Osteoblast (primary cell): ENCODE measurements around the gene ADCY1. TPM values are rescaled to one million over a fixed set of nuclear protein-coding genes. Genes with fewer than 3 reads are reported as not detected.

Experiments used
- DNase-seq: peaks from one replicate; pipeline ENCODE4 v3.0.0; 2011; ENCODE audit warnings: low spot score, mixed read lengths; ENCODE audit not compliant: insufficient read length; ENCODE audit errors: missing footprints
- H2AFZ ChIP-seq: 2 replicates; pipeline ENCODE4 v1.6.0; 2011; ENCODE audit warnings: mild to moderate bottlenecking, low read length
- H3K27ac ChIP-seq: 2 replicates; pipeline ENCODE4 v1.5.1; 2011; ENCODE audit warnings: mild to moderate bottlenecking, low read depth, low read length, moderate library complexity
- H3K27me3 ChIP-seq: 2 replicates; pipeline ENCODE4 v1.6.0; 2012; ENCODE audit warnings: mild to moderate bottlenecking, control low read depth, inconsistent platforms, low read length, moderate library complexity; ENCODE audit not compliant: insufficient read depth
- H3K36me3 ChIP-seq: 2 replicates; pipeline ENCODE4 v1.5.1; 2011; ENCODE audit warnings: mild to moderate bottlenecking, low read length, control low read depth, moderate library complexity; ENCODE audit not compliant: insufficient read depth
- H3K4me1 ChIP-seq: 2 replicates; pipeline ENCODE4 v1.5.1; 2011; ENCODE audit warnings: mild to moderate bottlenecking, low read length, control low read depth, moderate library complexity; ENCODE audit not compliant: insufficient read depth
- H3K4me2 ChIP-seq: 2 replicates; pipeline ENCODE4 v1.6.0; 2011; ENCODE audit warnings: mild to moderate bottlenecking, low read length; ENCODE audit not compliant: insufficient read depth
- H3K4me3 ChIP-seq: fragments of 200-600 bp; sonication (generic); 3 replicates; pipeline ENCODE4 v1.5.1; 2012; ENCODE audit warnings: mild to moderate bottlenecking, low read length, inconsistent platforms; ENCODE audit not compliant: insufficient read depth
- H3K79me2 ChIP-seq: 2 replicates; pipeline ENCODE4 v1.6.0; 2012; ENCODE audit warnings: mild to moderate bottlenecking, low read length, control low read depth, inconsistent platforms; ENCODE audit not compliant: insufficient read depth
- H3K9me3 ChIP-seq: 2 replicates; pipeline ENCODE4 v1.5.1; 2011; ENCODE audit warnings: low read depth, low read length, control low read depth
- H4K20me1 ChIP-seq: 2 replicates; pipeline ENCODE4 v1.6.0; 2012; ENCODE audit warnings: mild to moderate bottlenecking, low read length, control low read depth; ENCODE audit not compliant: insufficient read depth
- CTCF ChIP-seq: IDR thresholded peaks from 2 replicates; pipeline ENCODE4 v1.5.1; 2011; ENCODE audit warnings: mild to moderate bottlenecking, low read depth, low read length, moderate library complexity; ENCODE audit errors: extremely low read depth
- total RNA-seq: library from RNA; depleted of rRNA; stranded (reverse); fragments of >200 nt; gene quantifications from 2 replicates; pipeline ENCODE4 v1.2.3, GENCODE V29; 2012

Gene ADCY1
- total RNA-seq, 1 donor = 1.1 TPM

- no peaks in the 10 kb centered on the region for H3K36me3 ChIP-seq
- no peaks in the 10 kb centered on the region for H3K79me2 ChIP-seq
These were observed 35.9 kb downstream of the ADCY1 start for GRCh38 chr7:45610019-45610418.

GRCh38 chr7:45610660-45611299 is 36.6 kb downstream of the ADCY1 start:
- no peaks in the 10 kb centered on the region for H3K79me2 ChIP-seq
- H3K4me1 ChIP-seq = no peaks in the 10 kb centered on the region
- no peak overlapping the region for H3K4me2 ChIP-seq
- no peaks in the 10 kb centered on the region for H3K9me3 ChIP-seq
- TF ChIP-seq CTCF = no peak
- no peaks in the 10 kb centered on the region for H3K36me3 ChIP-seq
- H2AFZ ChIP-seq = no peak overlapping the region
- H3K4me3 ChIP-seq = no peak overlapping the region
- DNase-seq = no peak
- H4K20me1 ChIP-seq = no peaks in the 10 kb centered on the region
- no peaks in the 10 kb centered on the region for H3K27me3 ChIP-seq
- H3K27ac ChIP-seq = no peak overlapping the region

More at GRCh38 chr7:45610019-45610418, 35.9 kb downstream of the ADCY1 start:
- no peak overlapping the region for H3K27ac ChIP-seq
- no peaks in the 10 kb centered on the region for H3K27me3 ChIP-seq
- H3K4me1 ChIP-seq = no peaks in the 10 kb centered on the region
- H3K4me2 ChIP-seq = no peak overlapping the region
- no peak overlapping the region for H3K4me3 ChIP-seq
- no peaks in the 10 kb centered on the region for H3K9me3 ChIP-seq
- H2AFZ ChIP-seq = no peak overlapping the region
- TF ChIP-seq CTCF = no peak
- no peak for DNase-seq
- no peaks in the 10 kb centered on the region for H4K20me1 ChIP-seq

- Histone ChIP-seq H3K9me3 (no peaks in the 10 kb centered on the region), H3K79me2 (no peaks in the 10 kb centered on the region), H3K4me2 (no peak overlapping the region), H2AFZ (no peak overlapping the region), H3K4me1 (no peaks in the 10 kb centered on the region), H3K36me3 (no peaks in the 10 kb centered on the region), H3K27me3 (no peaks in the 10 kb centered on the region), H4K20me1 (no peaks in the 10 kb centered on the region), H3K27ac (no peak overlapping the region), H3K4me3 (no peak overlapping the region)
- TF ChIP-seq CTCF = no peak
- DNase-seq = no peak
These were observed 43.0 kb downstream of the ADCY1 start for GRCh38 chr7:45617166-45617565.

GRCh38 chr7:45622058-45622457 is 47.9 kb downstream of the ADCY1 start:
- no peaks in the 10 kb centered on the region for H3K4me1 ChIP-seq
- no peaks in the 10 kb centered on the region for H3K79me2 ChIP-seq
- H3K27me3 ChIP-seq = peaks cover 4% of the 10 kb centered on the region
- no peak overlapping the region for H3K4me3 ChIP-seq
- no peak overlapping the region for H3K4me2 ChIP-seq
- no peaks in the 10 kb centered on the region for H3K9me3 ChIP-seq
- H3K36me3 ChIP-seq = no peaks in the 10 kb centered on the region
- no peaks in the 10 kb centered on the region for H4K20me1 ChIP-seq
- no peak for DNase-seq
- no peak for TF ChIP-seq CTCF
- no peak overlapping the region for H2AFZ ChIP-seq
- H3K27ac ChIP-seq = no peak overlapping the region
